Jurkat, Clone E6-1 (cell line): ENCODE measurements around the gene TIE1.

ENCODE experiments used
- DNase-seq: peaks from one replicate; pipeline ENCODE4 v3.0.0-alpha.2; 2011; ENCODE audit warnings: low read depth, low spot score
- H3K4me3 ChIP-seq: 2 replicates; pipeline ENCODE4 v1.5.1; 2011; ENCODE audit warnings: mild to moderate bottlenecking, low read length, control low read depth, moderate library complexity

The TIE1 gene

DNA sequence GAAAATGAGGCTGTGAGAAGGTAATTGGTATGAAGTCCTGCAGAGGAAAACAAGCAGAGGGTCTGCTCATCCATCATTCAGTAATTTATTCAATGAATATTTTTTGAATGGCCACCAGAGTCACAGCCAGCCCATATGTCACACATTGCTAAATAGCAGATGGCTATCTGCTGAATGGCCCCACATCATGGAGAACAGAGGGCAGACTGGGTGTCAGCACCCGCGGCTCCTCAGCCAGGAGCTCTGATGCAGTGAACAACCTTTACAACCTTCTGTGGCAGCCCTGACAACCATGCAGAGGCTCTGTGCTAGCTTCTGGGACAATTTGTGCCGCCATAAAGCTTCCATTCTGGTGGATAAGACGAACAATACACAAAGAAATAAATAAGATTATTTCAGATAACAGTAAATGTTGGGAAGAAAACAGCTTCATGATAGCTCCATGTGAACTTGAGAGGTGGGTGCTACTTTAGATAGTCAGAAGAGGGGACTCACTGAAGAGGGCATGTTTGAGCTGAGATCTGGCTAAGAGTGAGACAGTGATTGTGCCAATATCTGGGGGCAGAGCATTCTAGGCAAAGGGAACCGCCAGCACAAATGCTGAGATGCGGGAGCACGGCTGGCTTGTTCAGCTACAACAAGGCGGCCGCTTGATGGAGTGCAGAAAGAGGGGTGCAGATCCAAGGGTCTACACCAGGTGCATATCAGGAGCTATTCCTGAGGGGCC is 12.6 kb upstream of the TIE1 start:
- H3K4me3 ChIP-seq, result no peak overlapping the region
- no peak for DNase-seq

DNA sequence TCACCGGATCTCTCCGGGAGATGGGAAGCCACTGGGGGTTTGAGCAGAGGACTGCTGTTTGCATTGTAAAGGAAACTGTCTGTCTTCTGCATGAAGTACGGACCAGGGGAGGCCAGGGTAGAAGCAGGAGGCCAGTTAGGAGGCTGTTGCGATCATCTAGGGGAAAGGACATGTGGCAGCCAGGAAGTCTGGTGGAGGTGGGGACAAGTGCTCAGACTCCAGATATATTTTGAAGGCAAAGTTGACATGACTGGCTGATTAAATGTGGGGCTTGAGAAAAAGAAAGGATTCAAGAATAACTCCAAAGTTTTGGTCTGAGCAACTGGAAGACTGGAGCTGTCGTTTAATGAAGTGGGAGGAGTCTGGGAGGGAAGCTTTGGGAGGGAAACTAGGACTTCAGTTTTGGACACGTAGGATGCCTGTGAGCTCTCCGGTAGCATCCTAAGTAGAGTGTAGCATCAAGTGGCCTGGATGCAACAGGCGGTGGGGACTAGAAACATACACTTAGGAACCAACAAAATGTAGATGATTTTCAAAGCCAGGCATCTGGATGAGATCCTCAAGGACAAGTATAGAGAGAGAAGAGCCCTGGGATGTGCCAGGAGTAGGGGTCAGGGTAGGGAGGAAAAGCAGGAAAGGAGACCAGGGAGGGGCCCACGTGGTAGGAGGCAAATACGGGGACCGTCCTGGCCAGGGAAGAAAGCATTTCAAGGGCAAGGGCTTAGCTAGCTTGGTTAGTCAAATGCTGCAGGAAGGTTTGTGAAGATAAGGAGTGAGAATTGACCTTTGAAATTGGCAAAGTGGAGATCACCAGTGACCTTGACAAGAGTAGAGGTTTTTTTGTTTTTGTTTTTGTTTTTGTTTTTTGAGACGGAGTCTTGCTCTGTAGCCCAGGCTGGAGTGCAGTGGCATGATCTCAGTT is 11.7 kb upstream of the TIE1 start:
- no peak overlapping the region for H3K4me3 ChIP-seq
- no peak for DNase-seq

DNA sequence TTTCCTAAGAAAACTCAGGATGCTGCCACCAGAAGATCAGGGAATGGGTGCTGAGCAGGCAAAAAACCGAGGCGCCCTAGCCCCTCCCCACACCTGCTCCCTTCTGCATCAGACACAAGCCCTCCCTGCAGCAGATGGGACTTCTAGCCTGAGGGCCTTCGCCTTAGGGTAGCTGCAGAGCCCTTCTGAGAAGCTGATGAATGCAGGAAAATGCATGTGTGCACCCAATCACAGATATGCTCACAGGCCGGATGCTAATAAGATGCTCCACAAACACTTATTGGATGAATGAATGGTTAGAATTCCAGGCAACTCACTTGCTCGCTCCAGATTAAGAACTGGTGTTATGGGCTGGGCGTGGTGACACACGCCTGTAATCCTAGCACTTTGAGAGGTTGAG is 8.6 kb upstream of the TIE1 start:
- H3K4me3 ChIP-seq, result no peak overlapping the region
- no peak for DNase-seq

DNA sequence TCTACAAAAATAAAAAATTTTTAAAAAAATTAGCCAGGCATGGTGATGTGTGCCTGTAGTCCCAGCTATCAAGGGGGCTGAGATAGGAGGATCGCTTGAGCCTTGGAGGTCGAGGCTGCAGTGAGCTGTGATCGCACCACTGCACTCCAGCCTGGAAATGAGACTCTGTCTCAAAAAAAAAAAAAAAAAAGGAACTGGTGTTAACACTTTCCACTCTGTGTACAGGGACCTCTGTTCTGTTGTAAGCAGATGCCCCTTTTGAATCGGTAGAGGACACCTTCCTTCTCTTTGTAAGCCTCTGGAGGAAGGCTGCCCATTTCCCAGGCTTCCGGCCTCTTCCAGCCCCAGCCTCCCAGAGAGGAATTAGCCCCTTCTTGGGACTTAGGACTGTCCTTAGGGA is 8.1 kb upstream of the TIE1 start:
- H3K4me3 ChIP-seq, result no peak overlapping the region

DNA sequence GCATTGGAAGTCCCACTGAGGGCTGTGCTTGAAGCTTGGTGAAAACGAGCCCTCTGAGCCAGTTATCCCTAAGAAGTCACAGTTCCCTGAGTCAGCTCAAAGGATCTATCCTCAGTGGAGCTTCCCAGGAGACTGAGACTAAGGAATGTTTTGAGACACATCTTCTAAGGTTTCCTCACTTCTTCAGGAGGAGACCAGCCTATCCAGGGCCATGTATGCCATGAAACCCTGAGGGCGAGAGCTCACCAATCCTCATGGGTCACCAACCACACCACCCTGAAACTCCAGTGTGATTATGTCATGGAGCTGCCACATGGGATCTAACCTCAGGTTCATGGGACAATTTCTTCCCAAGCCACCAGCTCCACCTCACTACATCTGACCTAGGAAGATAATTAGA is 7.6 kb upstream of the TIE1 start:
- no peak overlapping the region for H3K4me3 ChIP-seq
- DNase-seq, result no peak

More for the DNA sequence above, 8.1 kb upstream of the TIE1 start:
- no peak for DNase-seq

DNA sequence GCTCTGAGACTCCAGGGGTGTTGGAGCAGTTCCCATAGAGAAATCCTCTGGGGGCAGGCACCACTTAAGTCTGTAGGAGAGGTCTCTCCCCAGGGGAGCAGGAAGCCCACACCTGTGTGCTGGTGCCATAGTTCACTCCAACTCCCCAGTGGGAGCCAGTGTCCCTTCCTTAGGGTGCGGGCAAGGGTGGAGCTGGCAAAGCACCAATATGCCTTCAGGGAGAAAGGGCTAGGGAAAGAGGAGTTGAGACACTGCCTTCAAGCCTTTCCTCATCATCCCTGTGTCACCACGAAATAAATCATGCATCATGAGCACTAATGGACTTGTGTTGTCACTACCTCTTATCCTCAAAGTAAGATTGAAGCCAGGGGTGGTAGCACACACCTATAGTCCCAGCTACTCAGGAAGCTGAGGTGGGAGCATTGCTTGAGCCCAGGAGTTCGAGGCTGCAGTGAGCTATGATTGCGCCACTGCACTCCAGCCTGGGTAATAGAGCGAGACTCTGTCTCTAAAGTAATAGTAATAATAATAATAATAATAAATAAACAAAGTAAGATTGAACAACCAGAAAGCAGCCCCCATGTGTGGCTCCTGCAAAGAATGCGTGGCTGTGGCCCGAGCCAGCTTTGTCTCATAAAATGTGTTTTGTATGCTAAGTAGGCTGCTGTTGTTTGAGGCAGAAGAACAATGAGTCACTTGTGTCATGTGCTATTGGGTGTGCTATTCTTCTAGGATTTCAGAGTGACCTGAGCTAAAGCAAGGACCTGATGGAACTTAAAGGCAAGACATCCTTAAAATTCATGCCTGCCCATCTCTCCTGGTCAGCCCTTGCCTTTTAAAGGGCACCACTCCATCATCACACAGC is 6.7 kb upstream of the TIE1 start:
- no peak for DNase-seq
- H3K4me3 ChIP-seq, result no peak overlapping the region

DNA sequence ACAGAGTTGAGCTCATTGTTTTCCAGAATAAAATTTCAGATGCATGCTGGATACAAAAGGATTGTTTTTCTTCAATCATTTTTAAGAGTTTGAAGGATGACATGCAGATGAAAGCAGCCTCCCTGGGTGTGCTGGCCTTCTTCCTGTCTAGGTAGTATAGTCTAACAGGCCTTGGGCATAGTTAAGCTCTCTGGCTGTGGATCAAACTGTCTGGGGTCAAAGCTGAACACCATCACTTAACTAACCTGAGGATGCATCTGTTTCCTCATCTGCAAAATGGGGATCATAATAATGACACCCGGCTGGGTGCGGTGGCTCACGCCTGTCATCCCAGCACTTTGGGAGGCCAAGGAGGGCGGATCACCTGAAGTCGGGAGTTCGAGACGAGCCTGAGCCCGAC is 6.0 kb upstream of the TIE1 start:
- no peak overlapping the region for H3K4me3 ChIP-seq
- no peak for DNase-seq

DNA sequence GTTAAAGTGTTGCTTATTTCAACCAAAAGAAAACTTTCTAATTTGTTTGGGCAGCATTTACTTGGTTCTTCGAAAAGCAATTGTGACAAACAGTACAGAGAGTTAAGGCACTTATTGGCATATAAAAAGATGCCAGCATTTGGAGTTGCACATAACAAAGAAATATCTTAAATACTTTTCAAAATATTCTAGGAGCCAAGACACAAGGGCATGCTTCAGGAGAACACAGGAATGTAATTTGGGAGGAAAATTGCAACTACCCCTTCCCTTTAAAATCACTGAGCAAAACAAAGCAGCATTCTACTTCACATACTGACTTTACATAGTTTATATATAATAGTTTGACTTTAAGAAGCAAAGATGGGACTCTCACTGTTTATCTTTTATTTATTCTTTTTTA is 4.6 kb upstream of the TIE1 start:
- H3K4me3 ChIP-seq, result no peak overlapping the region
- no peak for DNase-seq

DNA sequence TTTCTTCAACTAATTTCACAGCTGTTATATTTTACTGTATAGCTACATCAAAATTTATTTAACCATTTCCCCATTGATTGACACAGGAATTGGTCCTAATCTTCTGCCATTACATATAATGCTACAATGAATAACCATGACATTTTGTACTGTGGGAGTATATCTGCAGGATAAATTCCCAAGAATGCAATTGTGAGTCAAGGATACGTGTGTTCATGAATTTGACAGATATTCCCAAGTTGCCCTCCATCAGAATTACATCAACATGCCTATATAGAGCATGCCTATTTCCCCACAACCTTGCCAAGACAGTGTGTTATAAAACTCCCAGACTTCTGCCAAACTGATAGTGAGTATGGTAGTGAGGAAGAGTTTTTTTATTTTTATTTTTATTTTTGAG is 2.7 kb upstream of the TIE1 start:
- DNase-seq, result no peak
- H3K4me3 ChIP-seq, result no peak overlapping the region

DNA sequence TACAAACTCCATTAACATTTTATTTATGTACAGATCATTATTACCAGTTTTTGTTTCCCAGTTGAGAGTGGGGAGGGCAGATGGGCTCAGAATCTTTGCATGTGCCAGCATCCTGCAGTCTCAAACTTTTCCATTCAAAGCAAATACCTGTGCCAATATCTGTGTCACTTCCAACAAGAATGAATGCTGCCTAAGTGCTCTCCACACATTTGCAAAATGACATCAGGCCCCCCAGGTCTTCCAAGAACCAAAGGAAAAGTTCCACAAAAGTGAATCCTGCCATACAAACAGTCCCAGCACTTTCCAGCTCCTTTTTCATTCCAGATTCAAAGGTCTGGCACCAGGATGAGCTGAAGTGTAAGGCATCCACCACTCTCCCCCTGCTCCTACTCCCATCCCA is 1.7 kb upstream of the TIE1 start:
- DNase-seq, result no peak
- H3K4me3 ChIP-seq, result no peak overlapping the region

DNA sequence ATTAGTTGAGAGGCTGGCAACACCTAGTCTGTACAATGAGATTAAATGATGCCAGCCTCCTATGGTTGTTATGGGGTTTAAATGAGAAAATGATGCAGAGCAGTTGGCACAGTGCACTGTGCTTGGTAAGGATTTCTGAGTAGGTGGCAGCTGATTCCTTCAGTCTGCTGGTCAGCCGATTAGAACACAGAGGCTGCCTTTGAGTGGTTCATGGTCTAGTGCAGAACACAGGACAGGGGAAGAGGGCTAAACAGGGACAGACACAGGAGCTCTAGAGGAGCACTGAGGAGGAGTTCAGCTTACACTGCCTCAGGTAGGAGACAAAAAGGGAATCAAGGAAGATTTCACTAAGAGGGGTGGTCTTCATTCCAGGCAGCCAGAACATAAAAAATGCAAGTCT is 1.4 kb downstream of the TIE1 start:
- no peak overlapping the region for H3K4me3 ChIP-seq
- no peak for DNase-seq

DNA sequence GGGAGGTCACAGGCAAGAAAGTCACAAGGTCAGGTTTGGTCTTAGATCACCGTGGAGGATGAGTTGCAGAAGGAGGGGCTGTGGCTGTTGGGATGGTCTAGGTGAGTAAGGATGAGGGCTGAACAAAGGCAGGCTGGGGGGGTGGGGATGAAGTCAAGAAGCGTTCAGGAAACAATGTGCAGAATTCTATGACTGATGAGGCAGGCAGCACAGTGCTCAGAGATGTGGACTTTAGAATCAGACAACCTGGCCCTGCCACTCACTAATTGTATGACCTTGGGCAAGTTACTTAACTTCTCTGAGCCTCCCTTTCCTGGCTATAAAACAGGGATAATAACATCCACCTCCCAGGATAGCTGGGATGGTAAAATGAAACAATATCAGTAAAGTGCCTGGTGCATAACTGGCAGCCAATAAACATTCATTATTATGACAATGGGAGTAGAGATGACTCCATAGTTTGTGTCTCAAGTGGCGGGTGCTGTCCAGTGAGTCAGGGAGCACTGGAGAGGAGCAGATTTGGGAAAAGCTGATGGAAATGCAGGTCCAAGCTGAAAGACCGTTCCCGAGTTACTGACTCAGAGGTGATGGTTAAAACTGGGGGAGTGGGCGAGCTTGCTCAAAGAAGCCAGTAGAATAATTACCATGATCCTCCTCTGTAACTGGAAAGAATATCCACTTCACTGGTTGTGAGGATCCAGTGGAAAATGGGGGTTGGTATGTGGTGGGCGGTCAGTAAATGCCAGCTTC is 2.1 kb downstream of the TIE1 start:
- no peak overlapping the region for H3K4me3 ChIP-seq
- DNase-seq, result no peak

DNA sequence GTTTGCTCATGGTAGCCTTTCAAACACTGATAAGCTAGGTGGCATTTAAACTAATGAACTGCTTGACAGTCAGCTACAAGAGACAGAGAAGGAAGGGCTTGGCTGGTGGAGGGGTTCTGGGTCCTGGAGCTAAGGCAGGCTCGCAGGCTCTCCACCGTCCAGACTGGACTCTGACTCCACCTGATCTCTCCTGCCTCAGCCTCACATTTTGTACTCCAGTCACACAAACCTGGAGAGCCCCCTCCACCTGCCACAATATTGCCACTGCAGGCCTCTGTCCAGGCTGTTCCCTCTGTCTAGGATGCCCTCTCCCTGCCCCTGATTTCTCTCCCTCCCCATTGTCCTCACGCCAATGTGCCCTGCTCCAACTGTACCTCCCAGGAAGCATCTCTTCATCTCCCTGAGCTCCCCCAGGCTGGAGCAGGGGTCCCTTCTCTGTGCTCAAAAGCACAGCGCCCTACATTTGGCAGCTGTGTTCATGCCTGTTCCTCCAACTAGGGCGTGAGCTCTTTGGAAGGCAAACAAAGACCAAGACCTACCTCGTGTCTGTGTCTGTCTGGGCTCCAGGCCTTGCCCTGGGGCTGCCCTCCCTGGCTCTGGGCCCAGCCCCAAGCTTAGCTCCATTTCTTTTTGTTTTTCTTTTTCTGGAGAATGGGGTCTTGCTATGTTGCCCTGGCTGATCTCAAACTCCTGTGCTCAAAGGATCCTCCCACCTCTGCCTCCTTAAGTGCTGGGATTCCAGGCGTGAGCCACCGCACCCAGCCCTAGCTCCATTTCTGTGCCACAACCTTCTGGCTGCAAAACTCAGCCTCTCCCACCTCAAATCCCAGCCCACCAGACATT is 2.9 kb downstream of the TIE1 start:
- DNase-seq, result no peak
- no peak overlapping the region for H3K4me3 ChIP-seq

DNA sequence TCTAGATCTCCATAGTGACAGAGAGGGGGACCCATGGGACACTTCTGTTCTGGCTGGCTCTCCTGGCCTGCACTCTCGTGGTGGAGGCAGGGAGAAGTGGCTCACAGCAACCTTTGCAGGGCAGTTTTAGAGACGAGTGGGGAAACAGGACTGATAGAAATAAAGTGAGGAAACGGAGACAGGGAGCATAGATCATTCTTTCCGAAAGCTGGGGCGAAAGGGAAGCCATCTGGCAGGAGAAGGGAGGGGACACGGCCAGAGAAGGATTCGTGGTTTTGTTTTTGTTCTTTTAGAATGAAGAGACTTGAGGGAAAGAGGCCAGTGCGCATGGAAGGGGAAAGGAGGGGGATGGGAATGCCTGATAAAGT is 3.5 kb downstream of the TIE1 start:
- H3K4me3 ChIP-seq, result no peak overlapping the region
- no peak for DNase-seq

DNA sequence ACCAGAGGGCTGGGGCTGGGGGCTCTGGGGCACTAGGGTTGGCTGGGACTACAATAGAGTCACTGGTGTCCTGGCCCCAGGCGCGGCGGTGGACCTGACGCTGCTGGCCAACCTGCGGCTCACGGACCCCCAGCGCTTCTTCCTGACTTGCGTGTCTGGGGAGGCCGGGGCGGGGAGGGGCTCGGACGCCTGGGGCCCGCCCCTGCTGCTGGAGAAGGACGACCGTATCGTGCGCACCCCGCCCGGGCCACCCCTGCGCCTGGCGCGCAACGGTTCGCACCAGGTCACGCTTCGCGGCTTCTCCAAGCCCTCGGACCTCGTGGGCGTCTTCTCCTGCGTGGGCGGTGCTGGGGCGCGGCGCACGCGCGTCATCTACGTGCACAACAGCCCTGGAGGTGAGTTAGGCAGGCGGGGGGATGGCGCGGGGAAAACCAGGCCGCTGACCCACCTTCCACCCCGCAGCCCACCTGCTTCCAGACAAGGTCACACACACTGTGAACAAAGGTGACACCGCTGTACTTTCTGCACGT is 4.1 kb downstream of the TIE1 start:
- H3K4me3 ChIP-seq, result no peak overlapping the region
- DNase-seq, result no peak

DNA sequence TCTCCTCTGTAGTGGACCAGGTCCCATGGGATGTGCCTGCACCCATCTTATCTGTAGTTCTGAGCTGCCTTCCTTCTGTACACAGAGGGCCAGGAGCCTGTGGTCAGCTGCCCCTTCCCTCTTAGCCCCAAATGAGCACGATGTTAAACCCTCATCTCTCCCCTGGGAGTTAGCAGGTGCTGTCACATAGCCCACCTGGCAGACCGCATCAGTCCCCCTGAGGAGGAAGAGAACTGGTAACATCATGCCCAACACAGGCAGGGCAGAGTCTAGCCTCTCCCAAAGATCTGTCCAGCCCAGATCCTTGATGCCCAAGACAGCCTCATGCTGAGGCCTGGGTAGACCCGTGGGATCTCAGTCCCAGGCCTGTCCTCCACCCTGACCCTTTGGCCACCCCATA is 4.7 kb downstream of the TIE1 start:
- no peak overlapping the region for H3K4me3 ChIP-seq
- no peak for DNase-seq

DNA sequence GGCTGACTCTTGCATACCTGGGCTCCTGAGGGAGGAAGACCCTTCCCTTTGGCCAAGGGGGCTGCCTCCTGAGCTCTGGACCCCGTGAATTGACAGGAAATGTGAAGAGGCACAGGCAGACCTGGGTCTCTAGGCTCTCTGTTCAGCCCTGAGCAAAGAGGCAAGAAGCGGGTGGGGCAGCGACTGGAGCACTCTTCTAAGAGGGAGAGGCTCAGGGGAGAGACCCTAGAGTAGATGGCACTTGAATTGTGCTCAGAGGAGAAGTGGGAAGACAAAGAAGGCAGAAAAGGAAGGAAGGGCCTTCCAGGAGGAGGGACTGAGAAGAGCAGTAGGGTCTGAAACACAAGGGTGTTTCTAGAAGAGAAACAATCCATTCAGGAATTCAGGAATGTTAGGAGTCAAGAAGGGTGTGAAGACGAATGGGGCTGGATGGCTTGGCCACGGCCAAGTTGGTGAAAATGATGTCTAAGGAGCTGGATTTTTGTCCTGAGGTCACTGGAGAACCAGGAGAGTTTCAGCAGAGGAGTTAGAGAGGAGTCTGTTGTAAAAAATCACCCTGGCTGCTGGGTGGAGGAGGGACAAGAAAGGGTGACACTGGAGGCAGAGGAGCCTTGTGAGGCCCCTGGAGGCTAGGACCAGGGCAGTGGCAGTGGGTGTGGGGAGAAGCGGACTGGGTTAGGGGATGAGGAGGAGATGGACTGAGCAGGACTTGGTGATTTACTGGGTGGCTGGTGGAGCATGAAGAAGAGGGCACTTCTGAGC is 5.3 kb downstream of the TIE1 start:
- no peak for DNase-seq

More for the DNA sequence above, 5.3 kb downstream of the TIE1 start:
- H3K4me3 ChIP-seq, result no peak overlapping the region
